22Rv1 (cell line): ENCODE data around the gene PLSCR3.
A peak's percentile ranks its signal among the peaks of the same experiment; 100 is the strongest.

Experiments
- H3K27ac ChIP-seq: fragments of 450-650 bp; 2 replicates; pipeline ENCODE4 v1.5.1; 2017
- CTCF ChIP-seq: fragments of 450-650 bp; IDR thresholded peaks from 2 replicates; pipeline ENCODE4 v1.5.1; 2017; ENCODE audit warnings: mild to moderate bottlenecking
- ZFX ChIP-seq: fragments of 450-650 bp; IDR thresholded peaks from 2 replicates; pipeline ENCODE4 v1.6.1; 2017; ENCODE audit warnings: antibody characterized with exemption, borderline replicate concordance

Gene PLSCR3

GRCh38 chr17:7408863-7409262 is 14.5 kb upstream of the PLSCR3 start:
- H3K27ac ChIP-seq, result no peak overlapping the region
- TF ChIP-seq ZFX (no peak), CTCF (no peak)

GRCh38 chr17:7408252-7408727 is 14.0 kb upstream of the PLSCR3 start:
- TF ChIP-seq ZFX, result no peak
- TF ChIP-seq CTCF, result no peak
- H3K27ac ChIP-seq, result no peak overlapping the region

DNA sequence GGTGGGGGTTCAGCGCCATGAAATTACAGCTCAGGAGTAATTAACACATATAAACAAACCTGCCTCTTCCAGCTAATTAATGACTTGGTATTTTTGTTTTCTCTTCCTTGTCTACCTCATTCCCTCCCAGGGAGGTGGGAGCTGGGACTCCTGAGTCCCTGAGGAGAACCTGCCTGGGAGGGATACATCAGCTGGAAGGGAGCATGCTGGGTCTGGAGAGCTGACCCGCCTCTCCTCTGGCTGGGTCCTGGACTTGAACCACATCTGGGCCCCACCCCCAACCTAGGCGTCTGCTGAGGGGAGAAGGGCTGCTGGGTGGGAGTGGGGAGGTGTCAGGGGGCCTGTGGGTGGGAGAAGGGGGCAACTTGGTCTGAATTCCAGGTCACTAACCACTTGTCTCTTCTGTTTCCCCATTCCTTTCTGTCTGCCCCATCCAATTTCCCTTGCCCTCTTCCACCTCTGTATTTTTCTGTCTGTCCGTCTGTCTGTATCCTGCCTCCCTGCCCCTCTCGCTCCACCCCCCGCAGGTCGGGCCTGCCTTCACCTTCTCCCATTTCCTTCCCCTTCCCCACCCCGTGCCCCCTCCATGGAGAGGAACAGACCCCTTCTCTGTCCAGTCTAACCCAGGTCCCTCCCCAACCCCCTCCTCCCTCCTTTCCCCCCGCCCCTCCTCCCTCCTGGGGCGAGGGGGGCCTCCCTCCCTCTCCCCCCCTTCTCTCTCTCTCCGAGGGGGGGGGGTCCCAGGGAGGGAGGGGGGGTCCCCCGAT is 13.3 kb upstream of the PLSCR3 start, which contains the start of gene NLGN2:
Gene NLGN2, plus strand, starts transcription at position 361 of the 767 bp plus-strand sequence. CDS start 411 bp downstream, outside the sequence.
- TF ChIP-seq ZFX, result no peak
- no peak for TF ChIP-seq CTCF
- no peak within 1 kb of the TSS for H3K27ac ChIP-seq

DNA sequence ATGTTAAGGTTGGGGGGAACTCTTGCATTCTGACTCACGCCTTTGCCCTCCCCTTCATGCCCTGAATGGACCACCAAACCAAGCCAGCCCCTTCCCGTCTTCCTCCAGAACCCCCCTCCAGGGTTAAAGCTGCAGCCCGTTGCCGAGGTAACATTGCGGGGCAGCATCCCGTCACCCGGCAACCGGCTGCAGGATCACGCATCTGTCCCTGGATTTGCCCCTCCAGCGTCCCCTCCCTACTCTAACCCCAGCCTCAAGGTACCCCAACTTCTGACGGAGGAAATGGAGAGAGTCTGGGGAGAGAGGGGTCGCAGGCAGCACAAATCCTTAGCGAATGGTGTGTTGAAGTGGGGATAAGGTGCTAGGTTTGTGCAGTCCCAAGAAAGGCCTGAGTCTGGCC is 12.8 kb upstream of the PLSCR3 start:
- no peak overlapping the region for H3K27ac ChIP-seq
- TF ChIP-seq ZFX (no peak), CTCF (no peak)

GRCh38 chr17:7406235-7406825 is 12.0 kb upstream of the PLSCR3 start:
- H3K27ac ChIP-seq, result peak overlapping the region; percentile 87
- TF ChIP-seq ZFX (no peak), CTCF (no peak)

GRCh38 chr17:7405350-7406234 is 11.3 kb upstream of the PLSCR3 start:
- peak overlapping the region; percentile 87 for H3K27ac ChIP-seq
- no peak for TF ChIP-seq CTCF
